ENCODE measurements around the gene FAM163B.

DNA sequence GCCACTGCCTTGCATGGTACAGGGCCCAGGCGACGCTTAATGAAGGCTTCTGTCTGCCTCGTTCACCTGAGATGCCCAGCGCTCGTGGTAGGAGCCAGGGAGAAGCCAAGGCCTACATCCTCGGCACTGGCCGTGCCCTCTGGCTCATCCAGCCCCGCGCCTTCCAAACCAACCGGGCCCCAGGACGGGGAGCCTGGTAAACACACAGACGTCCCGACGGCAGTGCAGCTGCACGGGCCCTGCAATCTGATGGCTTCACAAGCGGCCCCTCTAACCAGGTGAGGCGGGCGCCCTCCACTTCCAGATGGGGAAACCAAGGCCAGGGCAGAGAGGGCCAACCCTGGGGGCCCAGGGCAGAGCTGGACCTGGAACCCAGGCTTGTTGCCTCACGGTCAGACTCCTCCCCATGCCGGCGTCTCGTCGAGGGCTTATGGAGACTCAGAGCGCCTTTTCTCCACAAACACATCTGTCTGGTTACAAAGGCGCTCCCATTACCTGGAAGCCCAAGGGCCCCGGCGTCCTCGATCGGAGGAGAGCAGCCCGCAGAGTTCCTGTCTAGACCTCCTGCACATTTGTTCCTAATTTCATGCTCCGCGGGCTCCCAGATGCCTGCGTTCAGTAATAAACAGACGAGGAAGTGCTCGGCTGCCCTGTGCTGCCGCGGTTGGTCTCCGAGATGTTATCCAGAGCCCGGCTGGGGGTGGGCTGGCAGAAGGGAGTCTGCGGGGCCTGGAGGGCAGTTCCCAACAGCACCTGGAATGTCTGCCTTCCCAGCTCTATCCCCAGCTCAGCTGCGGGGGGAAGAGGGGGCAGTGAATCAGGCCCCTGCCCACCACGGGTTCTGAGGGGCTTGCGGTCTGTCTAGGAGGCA, 23.5 kb downstream of the FAM163B start:
- TF ChIP-seq, protein P1, sequence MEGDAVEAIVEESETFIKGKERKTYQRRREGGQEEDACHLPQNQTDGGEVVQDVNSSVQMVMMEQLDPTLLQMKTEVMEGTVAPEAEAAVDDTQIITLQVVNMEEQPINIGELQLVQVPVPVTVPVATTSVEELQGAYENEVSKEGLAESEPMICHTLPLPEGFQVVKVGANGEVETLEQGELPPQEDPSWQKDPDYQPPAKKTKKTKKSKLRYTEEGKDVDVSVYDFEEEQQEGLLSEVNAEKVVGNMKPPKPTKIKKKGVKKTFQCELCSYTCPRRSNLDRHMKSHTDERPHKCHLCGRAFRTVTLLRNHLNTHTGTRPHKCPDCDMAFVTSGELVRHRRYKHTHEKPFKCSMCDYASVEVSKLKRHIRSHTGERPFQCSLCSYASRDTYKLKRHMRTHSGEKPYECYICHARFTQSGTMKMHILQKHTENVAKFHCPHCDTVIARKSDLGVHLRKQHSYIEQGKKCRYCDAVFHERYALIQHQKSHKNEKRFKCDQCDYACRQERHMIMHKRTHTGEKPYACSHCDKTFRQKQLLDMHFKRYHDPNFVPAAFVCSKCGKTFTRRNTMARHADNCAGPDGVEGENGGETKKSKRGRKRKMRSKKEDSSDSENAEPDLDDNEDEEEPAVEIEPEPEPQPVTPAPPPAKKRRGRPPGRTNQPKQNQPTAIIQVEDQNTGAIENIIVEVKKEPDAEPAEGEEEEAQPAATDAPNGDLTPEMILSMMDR (IDR thresholded peaks at IDR 0.05; ENCODE audit: low read length) = no peak
- no peak for TF ChIP-seq EZH2 (IDR thresholded peaks at IDR 0.05; ENCODE audit: borderline replicate concordance, low read length)
